Measurements from ENCODE around the gene LUZP1. TPM values are rescaled to one million over a fixed set of nuclear protein-coding genes. Genes with fewer than 3 reads are reported as not detected.

LUZP1 gene
- total RNA-seq, 1 donor from 2014 or later: 47.4 TPM

- H3K9me3 Mint-ChIP-seq (ENCODE audit: unreplicated experiment): no peaks in the 10 kb centered on the region
- H3K4me3 Mint-ChIP-seq (ENCODE audit: unreplicated experiment): no peak overlapping the region
- no peaks in the 10 kb centered on the region for H3K27me3 Mint-ChIP-seq (ENCODE audit: unreplicated experiment)
- H3K36me3 Mint-ChIP-seq (ENCODE audit: unreplicated experiment): peaks cover 11% of the 10 kb centered on the region
- H3K4me1 Mint-ChIP-seq (ENCODE audit: unreplicated experiment): peaks cover 53% of the 10 kb centered on the region
- no peak for TF ChIP-seq CTCF (IDR thresholded peaks at IDR 0.05)
- H3K27ac Mint-ChIP-seq (ENCODE audit: unreplicated experiment): peak overlapping the region; percentile 69
- DNase-seq (ENCODE audit: extremely low spot score, unreplicated experiment): no peak
These were observed 132.7 kb downstream of the LUZP1 start for GRCh38 chr1:23035823-23036452.

Small RNA genes lying within 50 kb of the gene (microRNA-seq; reads per million reads assigned to microRNA genes)
- 4.9 reads per million for gene MIR3115 (ENCODE audit: unreplicated experiment)
- gene MIR4419A (ENCODE audit: unreplicated experiment): not detected

Other genes starting within 250 kb of the LUZP1 start
- gene LACTBL1, start 196.0 kb downstream of the LUZP1 start, total RNA-seq: not detected in 2 replicates
- gene TEX46, start 153.0 kb downstream of the LUZP1 start, total RNA-seq: not detected in 2 replicates
- 103 and 107 TPM in 2 replicates for gene KDM1A, start 149.4 kb downstream of the LUZP1 start, total RNA-seq
- 1.2 and 1.6 TPM in 2 replicates for gene HTR1D, start 48.6 kb upstream of the LUZP1 start, total RNA-seq
- gene HNRNPR, start 175.4 kb upstream of the LUZP1 start, total RNA-seq: 140 and 151 TPM in 2 replicates
- gene ZNF436, start 201.0 kb upstream of the LUZP1 start, total RNA-seq: 17.4 and 18.4 TPM in 2 replicates